Upper lobe of left lung (tissue), 6 donors: ENCODE measurements around the gene NAGPA. TPM values are rescaled to one million over a fixed set of nuclear protein-coding genes. Genes with fewer than 3 reads are reported as not detected.

ENCODE experiments used
- ATAC-seq, 2 donors: fragments of 200-7000 bp; cut with Tn5 transposase; one replicate each; pipeline ENCODE4 v1.9.1; 2022; ENCODE audit warnings: mild to moderate bottlenecking in 2 of 2, moderate library complexity in 2 of 2; ENCODE audit not compliant: low FRiP score in 2 of 2
- DNase-seq, 2 donors: peaks; one replicate each; pipeline ENCODE4 v3.0.0-alpha.2; 2019 to 2020
- H3K27ac ChIP-seq, 4 donors: fragments of 200-600 bp; sonication (generic); one replicate each; pipeline ENCODE4 v1.5.1; 2016 to 2019
- H3K27me3 ChIP-seq, 4 donors: fragments of 200-600 bp; sonication (generic); one replicate each; pipeline ENCODE4 v1.5.1; 2017 to 2019
- H3K36me3 ChIP-seq, 4 donors: fragments of 200-600 bp; sonication (generic); one replicate each; pipeline ENCODE4 v1.5.1; 2016 to 2019
- H3K4me1 ChIP-seq, 4 donors: fragments of 200-600 bp; sonication (generic); one replicate each; pipeline ENCODE4 v1.5.1; 2018 to 2019
- H3K4me3 ChIP-seq, 4 donors: fragments of 200-600 bp; sonication (generic); one replicate each; pipeline ENCODE4 v1.5.1; 2017 to 2019; ENCODE audit warnings: mild to moderate bottlenecking in 2 of 4, moderate library complexity in 1 of 4
- H3K9me3 ChIP-seq, 4 donors: fragments of 200-600 bp; sonication (generic); one replicate each; pipeline ENCODE4 v1.5.1; 2018 to 2019
- EP300 ChIP-seq, 4 donors: sonication (generic); formaldehyde crosslinking; IDR thresholded peaks; one replicate each; pipeline ENCODE4 v1.5.1; 2017; ENCODE audit warnings: antibody characterized with exemption in 4 of 4, control low read depth in 2 of 4
- POLR2A ChIP-seq, 4 donors: fragments of 450-650 bp; IDR thresholded peaks; one replicate each; pipeline ENCODE4 v1.5.1; 2016 to 2017; ENCODE audit warnings: antibody characterized with exemption in 4 of 4, mild to moderate bottlenecking in 2 of 4
- POLR2AphosphoS5 ChIP-seq, 2 donors: sonication (generic); formaldehyde crosslinking; IDR thresholded peaks; one replicate each; pipeline ENCODE4 v1.5.1; 2017; ENCODE audit warnings: antibody characterized with exemption in 2 of 2
- WGBS, 2 donors: methylation state at CpG; one replicate each; pipeline ENCODE4 v1.1.5; 2017 to 2018; 5-methylcytosine and 5-hydroxymethylcytosine counted together
- total RNA-seq, 6 donors: library from RNA; depleted of rRNA in 4 of 6; stranded (reverse); fragments of >200 nt in 4 of 6; gene quantifications; one replicate each; pipeline versions ENCODE4 v1.1.0 to v1.2.1, GENCODE V29; 2016 to 2021
- TF ChIP-seq, protein P1 (sequence below), 6 experiments: fragments of 450-650 bp in 4 of 6; fragments of 200-600 bp in 2 of 6; sonication (generic) in 2 of 6; IDR thresholded peaks; one replicate each; pipeline ENCODE4 v1.5.1; 2016 to 2019; ENCODE audit warnings: antibody characterized with exemption in 6 of 6
- donor health status: DM: no; HTN: no; CAD: no; lungs with moderate emphysema.
- donor health status: DM: no; HTN: yes; CAD: no; lungs with severe emphysema.

The NAGPA gene
- total RNA-seq, 6 donors from 2014 or later = 18.1 to 82.8 (median 25.8) TPM

DNA sequence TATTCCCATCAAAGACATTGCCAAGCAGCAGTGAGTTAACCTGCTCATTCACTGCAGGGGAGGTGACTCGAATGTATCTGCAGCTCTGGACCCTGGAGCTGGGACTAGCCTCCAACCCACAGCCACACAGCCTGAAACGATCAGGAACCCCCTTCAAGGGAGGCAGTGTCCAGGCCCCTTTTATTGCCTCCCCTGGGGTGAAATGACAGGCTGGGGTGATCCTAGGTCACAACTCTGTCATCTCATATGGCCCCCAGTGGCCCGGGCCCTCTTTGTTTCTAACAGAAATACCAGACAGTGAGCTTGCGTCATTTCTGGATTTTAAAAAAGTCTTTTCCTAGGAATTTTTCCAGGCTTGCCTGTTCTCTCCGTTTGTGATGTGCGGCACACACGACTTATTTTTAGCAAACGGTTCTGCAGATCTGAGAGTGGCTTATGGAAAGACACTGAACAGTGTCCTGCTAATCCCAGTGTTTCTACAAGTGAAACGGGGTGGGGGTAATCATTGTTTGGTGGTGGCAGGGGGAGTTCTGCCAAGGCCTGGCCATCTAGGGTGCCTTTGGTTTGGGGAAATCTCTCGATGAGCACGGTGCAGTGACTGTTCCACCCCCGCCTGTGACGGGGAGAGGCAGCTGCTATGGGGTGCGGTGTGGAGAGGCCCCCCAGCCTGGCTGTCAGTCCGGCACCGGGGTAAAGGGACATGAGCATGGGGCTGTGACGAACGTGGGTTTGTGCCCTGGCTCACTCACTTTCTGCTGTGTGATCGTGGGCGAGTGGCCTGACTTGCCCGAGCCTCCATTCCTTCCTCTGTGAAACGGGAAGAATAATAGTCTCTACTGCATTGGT is 27.2 kb downstream of the NAGPA start:
- no peaks in the 10 kb centered on the region for H3K36me3 ChIP-seq
- 72 to 81% methylated on average over 17 to 22 of the region's 22 CpGs for WGBS, 2 donors
- no peaks in the 10 kb centered on the region for H3K9me3 ChIP-seq
- no peak overlapping the region for H3K4me3 ChIP-seq
- TF ChIP-seq, protein P1, sequence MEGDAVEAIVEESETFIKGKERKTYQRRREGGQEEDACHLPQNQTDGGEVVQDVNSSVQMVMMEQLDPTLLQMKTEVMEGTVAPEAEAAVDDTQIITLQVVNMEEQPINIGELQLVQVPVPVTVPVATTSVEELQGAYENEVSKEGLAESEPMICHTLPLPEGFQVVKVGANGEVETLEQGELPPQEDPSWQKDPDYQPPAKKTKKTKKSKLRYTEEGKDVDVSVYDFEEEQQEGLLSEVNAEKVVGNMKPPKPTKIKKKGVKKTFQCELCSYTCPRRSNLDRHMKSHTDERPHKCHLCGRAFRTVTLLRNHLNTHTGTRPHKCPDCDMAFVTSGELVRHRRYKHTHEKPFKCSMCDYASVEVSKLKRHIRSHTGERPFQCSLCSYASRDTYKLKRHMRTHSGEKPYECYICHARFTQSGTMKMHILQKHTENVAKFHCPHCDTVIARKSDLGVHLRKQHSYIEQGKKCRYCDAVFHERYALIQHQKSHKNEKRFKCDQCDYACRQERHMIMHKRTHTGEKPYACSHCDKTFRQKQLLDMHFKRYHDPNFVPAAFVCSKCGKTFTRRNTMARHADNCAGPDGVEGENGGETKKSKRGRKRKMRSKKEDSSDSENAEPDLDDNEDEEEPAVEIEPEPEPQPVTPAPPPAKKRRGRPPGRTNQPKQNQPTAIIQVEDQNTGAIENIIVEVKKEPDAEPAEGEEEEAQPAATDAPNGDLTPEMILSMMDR (IDR thresholded peaks at IDR 0.05) = no peak
- TF ChIP-seq POLR2AphosphoS5 (IDR thresholded peaks at IDR 0.05) (no peak), EP300 (IDR thresholded peaks at IDR 0.05) (no peak), POLR2A (IDR thresholded peaks at IDR 0.05) (no peak)
- DNase-seq (no peak), ATAC-seq (no peak)
- H3K27me3 ChIP-seq = no peaks in the 10 kb centered on the region
- H3K27ac ChIP-seq = no peak overlapping the region
- H3K4me1 ChIP-seq = no peaks in the 10 kb centered on the region

- ATAC-seq = no peak
- DNase-seq = no peak
- H3K4me3 ChIP-seq = no peak overlapping the region
- TF ChIP-seq, protein P1 (IDR thresholded peaks at IDR 0.05) = no peak
- TF ChIP-seq POLR2AphosphoS5 (IDR thresholded peaks at IDR 0.05) = no peak
- no peak for TF ChIP-seq EP300 (IDR thresholded peaks at IDR 0.05)
- no peak for TF ChIP-seq POLR2A (IDR thresholded peaks at IDR 0.05)
- no peaks in the 10 kb centered on the region for H3K27me3 ChIP-seq
- WGBS, 2 donors = 66 to 75% methylated on average over 4 of the region's 4 CpGs
- no peaks in the 10 kb centered on the region for H3K4me1 ChIP-seq
- H3K36me3 ChIP-seq = no peaks in the 10 kb centered on the region
- H3K9me3 ChIP-seq = no peaks in the 10 kb centered on the region
- no peak overlapping the region for H3K27ac ChIP-seq
Observed at GRCh38 chr16:5005916-5006315, 27.8 kb downstream of the NAGPA start.

DNA sequence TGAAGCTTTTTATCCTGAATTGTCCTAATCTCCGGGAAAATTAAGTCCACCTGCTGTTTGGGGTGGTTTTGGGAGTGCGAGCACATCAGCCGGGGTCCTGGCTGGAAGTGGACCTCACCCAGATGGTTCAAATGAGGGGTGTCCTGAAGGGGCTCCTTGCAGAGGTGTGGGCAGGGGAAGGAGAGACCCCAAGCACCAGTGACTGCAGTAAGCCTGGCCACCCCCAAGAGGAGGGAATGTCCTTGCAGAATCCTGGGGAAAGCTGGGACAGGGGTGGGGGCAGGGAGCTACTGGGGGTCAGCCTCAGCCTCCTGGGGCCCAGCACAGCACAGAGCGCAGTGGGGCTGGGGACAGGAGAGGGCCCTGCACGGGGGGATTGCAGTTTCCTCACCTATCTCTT is 29.4 kb downstream of the NAGPA start:
- no peak overlapping the region for H3K4me3 ChIP-seq
- no peak for TF ChIP-seq EP300 (IDR thresholded peaks at IDR 0.05)
- TF ChIP-seq POLR2AphosphoS5 (IDR thresholded peaks at IDR 0.05) = no peak
- TF ChIP-seq POLR2A (IDR thresholded peaks at IDR 0.05) = no peak
- TF ChIP-seq, protein P1 (IDR thresholded peaks at IDR 0.05) = no peak
- H3K4me1 ChIP-seq = no peaks in the 10 kb centered on the region
- 62 to 70% methylated on average over 5 of the region's 5 CpGs for WGBS, 2 donors
- H3K36me3 ChIP-seq = no peaks in the 10 kb centered on the region
- H3K27me3 ChIP-seq = no peaks in the 10 kb centered on the region
- no peaks in the 10 kb centered on the region for H3K9me3 ChIP-seq
- no peak for ATAC-seq
- H3K27ac ChIP-seq = no peak overlapping the region
- DNase-seq = no peak

- no peaks in the 10 kb centered on the region for H3K4me1 ChIP-seq
- DNase-seq (no peak), ATAC-seq (no peak)
- H3K27me3 ChIP-seq = no peaks in the 10 kb centered on the region
- no peak overlapping the region for H3K27ac ChIP-seq
- no peaks in the 10 kb centered on the region for H3K9me3 ChIP-seq
- no peaks in the 10 kb centered on the region for H3K36me3 ChIP-seq
- H3K4me3 ChIP-seq = no peak overlapping the region
- TF ChIP-seq EP300 (IDR thresholded peaks at IDR 0.05) = no peak
- TF ChIP-seq, protein P1 (IDR thresholded peaks at IDR 0.05) = no peak
- no peak for TF ChIP-seq POLR2A (IDR thresholded peaks at IDR 0.05)
- TF ChIP-seq POLR2AphosphoS5 (IDR thresholded peaks at IDR 0.05) = no peak
- WGBS, 2 donors = 92 to 96% methylated on average over 10 of the region's 10 CpGs
Observed at GRCh38 chr16:5003828-5004227, 29.9 kb downstream of the NAGPA start.

- H3K9me3 ChIP-seq = no peaks in the 10 kb centered on the region
- ATAC-seq (no peak), DNase-seq (no peak)
- no peak overlapping the region for H3K4me3 ChIP-seq
- 64 to 88% methylated on average over 3 to 7 of the region's 12 CpGs for WGBS, 2 donors
- H3K4me1 ChIP-seq = no peaks in the 10 kb centered on the region
- TF ChIP-seq POLR2AphosphoS5 (IDR thresholded peaks at IDR 0.05) (no peak), POLR2A (IDR thresholded peaks at IDR 0.05) (no peak), EP300 (IDR thresholded peaks at IDR 0.05) (no peak)
- TF ChIP-seq, protein P1 (IDR thresholded peaks at IDR 0.05) = no peak
- no peaks in the 10 kb centered on the region for H3K36me3 ChIP-seq
- no peaks in the 10 kb centered on the region for H3K27me3 ChIP-seq
- H3K27ac ChIP-seq = no peak overlapping the region
Observed at GRCh38 chr16:5003211-5003610, 30.5 kb downstream of the NAGPA start.
